ENCODE measurements around the gene MAU2.

MAU2 gene

GRCh38 chr19:19320361-19321140 is at the start of gene MAU2, which contains the start of gene SUGP1:
MAU2 (plus strand) TSS chr19:19320829; CDS start chr19:19320860, 31 bp downstream.
SUGP1 (minus strand) TSS chr19:19320509; CDS start chr19:19320496, 13 bp downstream.
- peak within 1 kb of the TSS; percentile 84 for H3K4me3 ChIP-seq (ENCODE audit: low read depth, low read length)
- TF ChIP-seq CTCF (IDR thresholded peaks at IDR 0.05; ENCODE audit: low read depth, low read length): no peak

GRCh38 chr19:19271828-19272599 is 48.6 kb upstream of the MAU2 start:
- peak overlapping the region; percentile 41 for H3K4me3 ChIP-seq (ENCODE audit: low read depth, low read length)
- TF ChIP-seq CTCF (IDR thresholded peaks at IDR 0.05; ENCODE audit: low read depth, low read length): no peak

- no peak overlapping the region for H3K4me3 ChIP-seq (ENCODE audit: low read depth, low read length)
- no peak for TF ChIP-seq CTCF (IDR thresholded peaks at IDR 0.05; ENCODE audit: low read depth, low read length)
These were observed 46.5 kb upstream of the MAU2 start for GRCh38 chr19:19274146-19274545.

GRCh38 chr19:19274716-19275565 is 45.7 kb upstream of the MAU2 start:
- TF ChIP-seq CTCF (IDR thresholded peaks at IDR 0.05; ENCODE audit: low read depth, low read length): no peak
- H3K4me3 ChIP-seq (ENCODE audit: low read depth, low read length): no peak overlapping the region

- no peak overlapping the region for H3K4me3 ChIP-seq (ENCODE audit: low read depth, low read length)
- TF ChIP-seq CTCF (IDR thresholded peaks at IDR 0.05; ENCODE audit: low read depth, low read length): no peak
These were observed 44.2 kb upstream of the MAU2 start for GRCh38 chr19:19276386-19276785.

DNA sequence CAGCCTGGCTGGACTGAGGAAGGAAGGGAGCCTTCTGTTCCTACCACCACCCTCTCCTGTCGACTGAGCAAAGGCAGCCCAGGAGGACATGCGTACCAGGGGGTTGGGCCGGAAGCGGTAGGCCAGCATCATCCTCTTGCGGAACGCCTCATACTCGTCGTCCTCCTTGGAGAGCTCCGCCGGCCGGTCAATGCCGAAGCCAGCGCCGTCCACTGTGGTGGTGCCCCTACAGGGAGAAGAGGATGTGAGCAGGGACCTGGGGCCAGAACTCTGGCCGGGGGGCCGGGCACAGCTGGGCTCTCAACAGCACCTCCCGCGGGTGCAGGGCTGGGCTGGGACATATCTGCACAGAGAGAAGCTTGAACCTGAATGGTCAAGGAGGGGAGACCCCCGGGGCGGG is 43.8 kb upstream of the MAU2 start:
- TF ChIP-seq CTCF (IDR thresholded peaks at IDR 0.05; ENCODE audit: low read depth, low read length): no peak
- H3K4me3 ChIP-seq (ENCODE audit: low read depth, low read length): no peak overlapping the region

Data from WI38 (cell line).